Gastroesophageal sphincter (tissue), 3 donors: ENCODE measurements around the gene DOK6.

Experiments used
- POLR2A ChIP-seq, 2 donors: fragments of 450-650 bp; IDR thresholded peaks; one replicate each; pipeline ENCODE4 v1.6.1; 2017; ENCODE audit warnings: antibody characterized with exemption in 2 of 2, mild to moderate bottlenecking in 2 of 2, moderate library complexity in 1 of 2
- TF ChIP-seq, protein P1 (sequence below), 4 experiments: fragments of 200-600 bp in 2 of 4; fragments of 450-650 bp in 2 of 4; sonication (generic) in 1 of 4; IDR thresholded peaks; one replicate each; pipeline ENCODE4 v1.5.1; 2017 to 2019; ENCODE audit warnings: antibody characterized with exemption in 4 of 4, mild to moderate bottlenecking in 2 of 4, moderate library complexity in 2 of 4

DNA sequence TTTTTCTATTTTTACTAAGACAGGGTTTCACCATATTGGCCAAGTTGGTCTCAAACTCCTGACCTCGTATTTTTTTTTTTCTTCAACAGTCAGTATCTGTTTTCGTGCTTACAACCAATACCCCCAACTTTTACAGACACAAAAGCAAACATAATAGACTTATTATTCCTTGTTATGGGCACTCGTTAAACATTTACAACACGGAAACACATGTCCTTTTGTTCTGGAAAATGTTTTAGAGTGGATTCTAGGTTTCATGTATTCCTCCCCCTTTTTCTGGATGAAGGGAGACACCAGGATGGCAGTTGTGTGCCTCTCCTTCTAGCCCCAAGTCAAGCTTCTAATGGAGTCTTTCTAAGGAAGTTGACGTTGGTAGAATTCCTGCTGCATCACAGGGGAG is 458.2 kb downstream of the DOK6 start:
- TF ChIP-seq, protein P1, sequence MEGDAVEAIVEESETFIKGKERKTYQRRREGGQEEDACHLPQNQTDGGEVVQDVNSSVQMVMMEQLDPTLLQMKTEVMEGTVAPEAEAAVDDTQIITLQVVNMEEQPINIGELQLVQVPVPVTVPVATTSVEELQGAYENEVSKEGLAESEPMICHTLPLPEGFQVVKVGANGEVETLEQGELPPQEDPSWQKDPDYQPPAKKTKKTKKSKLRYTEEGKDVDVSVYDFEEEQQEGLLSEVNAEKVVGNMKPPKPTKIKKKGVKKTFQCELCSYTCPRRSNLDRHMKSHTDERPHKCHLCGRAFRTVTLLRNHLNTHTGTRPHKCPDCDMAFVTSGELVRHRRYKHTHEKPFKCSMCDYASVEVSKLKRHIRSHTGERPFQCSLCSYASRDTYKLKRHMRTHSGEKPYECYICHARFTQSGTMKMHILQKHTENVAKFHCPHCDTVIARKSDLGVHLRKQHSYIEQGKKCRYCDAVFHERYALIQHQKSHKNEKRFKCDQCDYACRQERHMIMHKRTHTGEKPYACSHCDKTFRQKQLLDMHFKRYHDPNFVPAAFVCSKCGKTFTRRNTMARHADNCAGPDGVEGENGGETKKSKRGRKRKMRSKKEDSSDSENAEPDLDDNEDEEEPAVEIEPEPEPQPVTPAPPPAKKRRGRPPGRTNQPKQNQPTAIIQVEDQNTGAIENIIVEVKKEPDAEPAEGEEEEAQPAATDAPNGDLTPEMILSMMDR (IDR thresholded peaks at IDR 0.05), result no peak
- no peak for TF ChIP-seq POLR2A (IDR thresholded peaks at IDR 0.05)
